ENCODE data around the gene GRB14. TPM values are rescaled to one million over a fixed set of nuclear protein-coding genes. Genes with fewer than 3 reads are reported as not detected.

The GRB14 gene
- total RNA-seq, 1 donor from 2014 or later = 4.5 TPM

DNA sequence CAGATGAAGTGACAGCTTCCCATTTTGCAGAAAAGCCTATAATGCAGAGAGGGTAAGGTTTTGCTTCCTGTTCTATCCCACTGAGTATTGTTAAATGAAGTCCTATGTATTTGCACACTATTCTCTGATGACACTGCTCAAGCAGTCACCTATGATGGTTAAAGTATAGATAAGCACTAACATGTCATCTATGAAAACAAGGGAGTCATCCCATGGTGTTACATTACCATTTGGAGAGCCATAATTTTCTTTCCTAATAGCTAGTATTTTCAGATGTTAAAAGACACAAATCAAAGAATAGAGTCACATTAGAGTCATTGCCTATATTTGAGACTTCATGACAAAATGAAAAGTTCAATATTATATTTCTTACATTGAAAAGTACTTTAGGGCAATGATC lies 42.8 kb upstream of the GRB14 start:
- H3K36me3 ChIP-seq = no peaks in the 10 kb centered on the region
- H3K4me2 ChIP-seq = no peak overlapping the region
- no peaks in the 10 kb centered on the region for H3K79me2 ChIP-seq (ENCODE audit: low read depth)
- H3K27me3 ChIP-seq = no peaks in the 10 kb centered on the region
- H3K36me3 Mint-ChIP-seq = no peaks in the 10 kb centered on the region
- H3K4me3 Mint-ChIP-seq = no peak overlapping the region
- H4K20me1 ChIP-seq (ENCODE audit: low read depth) = no peaks in the 10 kb centered on the region
- H3K4me3 ChIP-seq = no peak overlapping the region
- no peak overlapping the region for H3K27ac ChIP-seq
- H3F3A ChIP-seq (ENCODE audit: low read depth) = no peaks in the 10 kb centered on the region
- no peak overlapping the region for H3K9ac ChIP-seq
- no peak for DNase-seq (ENCODE audit: low spot score)
- no peaks in the 10 kb centered on the region for H3K27me3 Mint-ChIP-seq (ENCODE audit: insufficient read depth, low read depth)
- no peaks in the 10 kb centered on the region for H3K9me3 Mint-ChIP-seq
- no peak overlapping the region for H2AFZ ChIP-seq (replicated peaks)
- no peaks in the 10 kb centered on the region for H3K9me3 ChIP-seq (ENCODE audit: low read depth)
- H3K27ac Mint-ChIP-seq = no peak overlapping the region
- H3K4me1 ChIP-seq = no peaks in the 10 kb centered on the region
- TF ChIP-seq, protein P1, sequence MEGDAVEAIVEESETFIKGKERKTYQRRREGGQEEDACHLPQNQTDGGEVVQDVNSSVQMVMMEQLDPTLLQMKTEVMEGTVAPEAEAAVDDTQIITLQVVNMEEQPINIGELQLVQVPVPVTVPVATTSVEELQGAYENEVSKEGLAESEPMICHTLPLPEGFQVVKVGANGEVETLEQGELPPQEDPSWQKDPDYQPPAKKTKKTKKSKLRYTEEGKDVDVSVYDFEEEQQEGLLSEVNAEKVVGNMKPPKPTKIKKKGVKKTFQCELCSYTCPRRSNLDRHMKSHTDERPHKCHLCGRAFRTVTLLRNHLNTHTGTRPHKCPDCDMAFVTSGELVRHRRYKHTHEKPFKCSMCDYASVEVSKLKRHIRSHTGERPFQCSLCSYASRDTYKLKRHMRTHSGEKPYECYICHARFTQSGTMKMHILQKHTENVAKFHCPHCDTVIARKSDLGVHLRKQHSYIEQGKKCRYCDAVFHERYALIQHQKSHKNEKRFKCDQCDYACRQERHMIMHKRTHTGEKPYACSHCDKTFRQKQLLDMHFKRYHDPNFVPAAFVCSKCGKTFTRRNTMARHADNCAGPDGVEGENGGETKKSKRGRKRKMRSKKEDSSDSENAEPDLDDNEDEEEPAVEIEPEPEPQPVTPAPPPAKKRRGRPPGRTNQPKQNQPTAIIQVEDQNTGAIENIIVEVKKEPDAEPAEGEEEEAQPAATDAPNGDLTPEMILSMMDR (IDR thresholded peaks at IDR 0.05) = no peak
- TF ChIP-seq EZH2 (IDR thresholded peaks at IDR 0.05) = no peak
- no peak for TF ChIP-seq EZH2phosphoT487 (IDR thresholded peaks at IDR 0.05)
- H3K4me1 Mint-ChIP-seq = no peaks in the 10 kb centered on the region

GRCh38 chr2:164662868-164663631 lies 41.8 kb upstream of the GRB14 start:
- Mint-ChIP-seq H3K27me3 (ENCODE audit: insufficient read depth, low read depth) (no peaks in the 10 kb centered on the region), H3K4me1 (no peaks in the 10 kb centered on the region), H3K4me3 (no peak overlapping the region), H3K9me3 (no peaks in the 10 kb centered on the region), H3K36me3 (no peaks in the 10 kb centered on the region), H3K27ac (no peak overlapping the region)
- no peaks in the 10 kb centered on the region for H3F3A ChIP-seq (ENCODE audit: low read depth)
- no peaks in the 10 kb centered on the region for H3K4me1 ChIP-seq
- H3K36me3 ChIP-seq = no peaks in the 10 kb centered on the region
- H3K9me3 ChIP-seq (ENCODE audit: low read depth) = no peaks in the 10 kb centered on the region
- H3K9ac ChIP-seq = no peak overlapping the region
- no peak overlapping the region for H3K4me3 ChIP-seq
- no peak overlapping the region for H3K4me2 ChIP-seq
- TF ChIP-seq EZH2 (IDR thresholded peaks at IDR 0.05) (no peak), EZH2phosphoT487 (IDR thresholded peaks at IDR 0.05) (no peak)
- TF ChIP-seq, protein P1 (IDR thresholded peaks at IDR 0.05) = no peak
- H4K20me1 ChIP-seq (ENCODE audit: low read depth) = no peaks in the 10 kb centered on the region
- no peak for DNase-seq (ENCODE audit: low spot score)
- no peak overlapping the region for H3K27ac ChIP-seq
- H3K79me2 ChIP-seq (ENCODE audit: low read depth) = no peaks in the 10 kb centered on the region
- H2AFZ ChIP-seq (replicated peaks) = no peak overlapping the region
- no peaks in the 10 kb centered on the region for H3K27me3 ChIP-seq

DNA sequence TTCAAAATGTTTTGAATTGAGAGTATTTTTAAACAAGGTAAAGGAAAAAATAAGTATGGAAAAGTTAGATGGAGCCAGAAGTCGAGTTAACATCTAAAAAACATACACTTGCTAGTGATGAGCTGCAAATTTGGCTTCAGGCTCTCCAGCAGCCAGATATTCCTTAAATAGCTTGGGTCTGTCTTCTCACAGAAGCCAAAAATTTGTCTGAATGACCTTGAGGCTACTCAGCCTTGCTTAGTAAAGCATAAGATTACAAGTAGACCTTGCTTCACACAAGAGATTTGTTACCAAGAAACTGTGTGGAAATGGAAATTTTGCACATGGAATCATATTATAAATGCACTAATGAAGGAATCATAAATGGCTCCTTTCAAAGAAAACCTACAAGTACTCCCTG lies 40.8 kb upstream of the GRB14 start:
- Histone ChIP-seq H3K4me2 (no peak overlapping the region), H3K4me1 (no peaks in the 10 kb centered on the region), H2AFZ (replicated peaks) (no peak overlapping the region), H3K79me2 (ENCODE audit: low read depth) (no peaks in the 10 kb centered on the region), H3K36me3 (no peaks in the 10 kb centered on the region), H3K27ac (no peak overlapping the region), H3K27me3 (no peaks in the 10 kb centered on the region), H3K4me3 (no peak overlapping the region), H3K9ac (no peak overlapping the region), H4K20me1 (ENCODE audit: low read depth) (no peaks in the 10 kb centered on the region), H3K9me3 (ENCODE audit: low read depth) (no peaks in the 10 kb centered on the region), H3F3A (ENCODE audit: low read depth) (no peaks in the 10 kb centered on the region)
- Mint-ChIP-seq H3K4me3 (no peak overlapping the region), H3K4me1 (no peaks in the 10 kb centered on the region), H3K27ac (no peak overlapping the region), H3K9me3 (no peaks in the 10 kb centered on the region), H3K27me3 (ENCODE audit: insufficient read depth, low read depth) (no peaks in the 10 kb centered on the region), H3K36me3 (no peaks in the 10 kb centered on the region)
- TF ChIP-seq EZH2 (IDR thresholded peaks at IDR 0.05) (no peak), EZH2phosphoT487 (IDR thresholded peaks at IDR 0.05) (no peak)
- TF ChIP-seq, protein P1 (IDR thresholded peaks at IDR 0.05) = no peak
- DNase-seq (ENCODE audit: low spot score) = no peak
